Measurements from ENCODE around the gene RFXANK. TPM values are rescaled to one million over a fixed set of nuclear protein-coding genes. Genes with fewer than 3 reads are reported as not detected.
A peak's percentile ranks its signal among the peaks of the same experiment; 100 is the strongest.
"Not testable (repeated sequence)": the region's sequence is repeated elsewhere in the genome, so short reads cannot be mapped to it uniquely, and the experiment has no call there.

RFXANK gene
- polyA plus RNA-seq, 6 donors from 2014 or later = 74.7 to 141 (median 85.8) TPM

DNA sequence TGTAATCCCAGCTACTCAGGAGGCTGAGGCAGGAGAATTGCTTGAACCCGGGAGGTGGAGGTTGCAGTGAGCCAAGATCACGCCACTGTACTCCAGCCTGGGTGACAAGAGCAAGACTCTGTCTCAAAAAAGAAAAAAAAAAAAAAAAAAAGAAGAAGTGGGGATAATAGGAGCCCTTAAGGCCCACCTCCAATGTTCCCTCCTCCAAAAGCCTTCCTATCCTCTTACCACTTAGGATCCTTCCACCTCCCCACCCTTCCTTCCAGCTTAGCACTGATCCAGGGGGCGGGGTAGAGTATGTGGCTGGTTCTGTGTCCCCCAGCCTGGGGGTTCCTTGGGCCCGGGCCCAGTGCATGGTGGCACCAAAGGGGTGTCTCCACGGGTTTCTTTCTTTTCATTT lies 18.8 kb upstream of the RFXANK start:
- not testable (repeated sequence) for DNase-seq

DNA sequence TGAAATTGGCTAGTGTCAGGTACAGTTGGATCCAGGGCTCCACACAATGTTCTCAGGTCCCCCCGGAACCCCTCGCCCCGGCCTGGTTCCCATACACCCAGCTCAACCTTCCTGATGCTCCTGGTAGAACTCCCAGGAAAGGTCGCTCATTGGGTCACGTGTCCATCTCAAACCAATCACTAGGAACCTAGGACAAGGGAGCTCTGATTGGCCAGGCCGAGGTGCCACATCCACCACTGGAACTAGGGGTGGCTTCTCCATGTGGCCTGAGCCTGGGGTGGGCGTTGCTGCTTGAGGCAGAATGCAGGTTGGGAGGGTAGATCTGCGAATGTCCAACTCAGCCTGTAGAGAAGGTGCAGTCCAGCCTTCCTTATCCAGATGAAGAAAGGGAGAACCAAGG lies 15.1 kb upstream of the RFXANK start:
- peak overlapping the region in 1 of 8 donors; percentile 72 for H3K4me3 Mint-ChIP-seq
- H3K9me3 Mint-ChIP-seq = no peaks in the 10 kb centered on the region
- peaks cover under 1 to 9% of the 10 kb centered on the region in 2 donors for H3K36me3 Mint-ChIP-seq
- peak overlapping the region in 2 of 6 donors; percentile 52 to 66 for H3K27ac Mint-ChIP-seq
- no peak for ATAC-seq (ENCODE audit: low read depth in 2 of 2)
- DNase-seq = no peak
- H3K4me1 Mint-ChIP-seq = peaks cover 4 to 8% (median 4%) of the 10 kb centered on the region in 3 donors
- H3K27me3 Mint-ChIP-seq = no peaks in the 10 kb centered on the region

More for the DNA sequence above, 18.8 kb upstream of the RFXANK start:
- peaks cover 21 to 27% (median 22%) of the 10 kb centered on the region in 3 donors for H3K4me1 Mint-ChIP-seq
- H3K36me3 Mint-ChIP-seq; H3K4me3 Mint-ChIP-seq; ATAC-seq (ENCODE audit: low read depth in 2 of 2); H3K9me3 Mint-ChIP-seq: not testable (repeated sequence)
- H3K27ac Mint-ChIP-seq = peak overlapping the region in 1 of 6 donors; percentile 49
- peaks cover 0 to 12% (median 0%) of the 10 kb centered on the region in 3 donors for H3K27me3 Mint-ChIP-seq

DNA sequence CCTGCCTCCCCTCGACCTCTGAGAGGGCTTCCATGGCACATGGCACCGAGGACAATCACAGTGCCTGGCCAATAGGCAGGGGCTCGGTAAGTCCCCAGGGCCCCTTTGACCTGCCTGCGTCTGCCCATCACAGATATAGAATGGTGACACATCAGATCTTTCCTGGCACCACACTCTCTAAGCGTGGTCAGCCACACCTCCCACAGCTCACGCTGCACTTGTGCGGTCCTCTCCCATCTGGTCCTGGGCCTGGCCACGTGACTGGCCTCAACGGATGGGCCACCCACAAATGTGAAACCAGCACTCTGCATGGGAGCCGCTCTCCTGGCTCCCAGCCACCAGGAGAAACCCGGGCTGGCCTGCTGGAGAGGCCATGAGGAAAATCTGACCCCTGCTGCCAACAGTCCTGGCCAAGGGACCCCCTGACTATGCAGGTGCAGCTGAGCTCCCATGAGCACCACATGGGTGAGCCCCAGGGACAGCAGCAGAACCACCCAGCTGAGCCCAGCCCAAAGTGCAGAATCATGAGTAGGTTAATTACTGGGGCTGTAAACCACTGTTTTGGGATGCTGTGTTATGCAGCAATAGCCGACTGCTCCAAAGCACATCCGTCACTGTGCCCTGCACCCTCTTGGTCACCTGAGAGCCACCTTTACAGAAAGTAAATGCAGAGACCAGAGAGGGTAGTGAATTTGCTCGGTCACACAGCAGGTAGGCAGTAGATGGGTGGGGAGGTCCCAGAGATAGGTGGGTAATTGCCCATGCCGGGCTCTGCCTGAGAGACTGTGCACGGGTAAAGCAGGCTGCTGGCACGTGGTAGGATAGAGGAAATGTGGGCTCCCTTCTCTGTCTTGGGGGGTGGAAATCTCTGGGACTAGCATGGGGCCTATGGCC lies 12.3 kb upstream of the RFXANK start:
- H3K4me1 Mint-ChIP-seq = peaks cover 4 to 5% (median 4%) of the 10 kb centered on the region in 3 donors
- no peak overlapping the region for H3K4me3 Mint-ChIP-seq
- H3K36me3 Mint-ChIP-seq = peaks cover 4 to 15% of the 10 kb centered on the region in 2 donors
- DNase-seq = no peak
- H3K27ac Mint-ChIP-seq = peak overlapping the region in 1 of 6 donors; percentile 62
- ATAC-seq (ENCODE audit: low read depth in 2 of 2) = no peak
- no peaks in the 10 kb centered on the region for H3K9me3 Mint-ChIP-seq
- no peaks in the 10 kb centered on the region for H3K27me3 Mint-ChIP-seq

DNA sequence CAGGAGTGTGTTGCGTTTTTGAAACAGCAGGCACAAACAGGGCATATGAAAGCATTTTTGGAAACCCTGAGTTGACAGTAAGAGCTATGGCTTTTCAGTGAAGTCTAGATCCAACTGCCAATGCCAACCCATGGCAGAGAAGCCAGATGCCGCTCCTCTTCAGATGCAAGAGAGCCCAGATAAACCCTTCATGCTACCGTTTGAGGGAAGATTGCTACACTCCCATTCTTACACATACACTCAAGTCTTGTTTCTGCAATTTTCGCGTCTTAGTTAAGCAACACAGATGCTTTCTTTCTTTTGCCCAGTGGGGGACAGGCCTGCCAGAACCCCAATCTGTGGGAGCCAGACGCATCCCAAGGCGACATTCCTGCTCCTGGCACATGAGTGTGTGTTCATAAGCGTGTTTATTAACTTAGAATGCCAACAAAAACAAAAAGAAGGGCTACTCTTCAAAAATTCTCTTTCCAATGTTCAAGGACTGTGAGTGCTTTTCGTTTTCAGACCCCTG lies 10.5 kb upstream of the RFXANK start:
- Mint-ChIP-seq H3K4me3 (peak overlapping the region in 1 of 8 donors; percentile 6), H3K4me1 (peaks cover 5 to 10% (median 9%) of the 10 kb centered on the region in 3 donors), H3K9me3 (peaks cover 0 to 6% (median 0%) of the 10 kb centered on the region in 7 donors), H3K27ac (no peak overlapping the region), H3K27me3 (no peaks in the 10 kb centered on the region), H3K36me3 (peaks cover 10 to 22% of the 10 kb centered on the region in 2 donors)
- no peak for ATAC-seq (ENCODE audit: low read depth in 2 of 2)
- DNase-seq = no peak

DNA sequence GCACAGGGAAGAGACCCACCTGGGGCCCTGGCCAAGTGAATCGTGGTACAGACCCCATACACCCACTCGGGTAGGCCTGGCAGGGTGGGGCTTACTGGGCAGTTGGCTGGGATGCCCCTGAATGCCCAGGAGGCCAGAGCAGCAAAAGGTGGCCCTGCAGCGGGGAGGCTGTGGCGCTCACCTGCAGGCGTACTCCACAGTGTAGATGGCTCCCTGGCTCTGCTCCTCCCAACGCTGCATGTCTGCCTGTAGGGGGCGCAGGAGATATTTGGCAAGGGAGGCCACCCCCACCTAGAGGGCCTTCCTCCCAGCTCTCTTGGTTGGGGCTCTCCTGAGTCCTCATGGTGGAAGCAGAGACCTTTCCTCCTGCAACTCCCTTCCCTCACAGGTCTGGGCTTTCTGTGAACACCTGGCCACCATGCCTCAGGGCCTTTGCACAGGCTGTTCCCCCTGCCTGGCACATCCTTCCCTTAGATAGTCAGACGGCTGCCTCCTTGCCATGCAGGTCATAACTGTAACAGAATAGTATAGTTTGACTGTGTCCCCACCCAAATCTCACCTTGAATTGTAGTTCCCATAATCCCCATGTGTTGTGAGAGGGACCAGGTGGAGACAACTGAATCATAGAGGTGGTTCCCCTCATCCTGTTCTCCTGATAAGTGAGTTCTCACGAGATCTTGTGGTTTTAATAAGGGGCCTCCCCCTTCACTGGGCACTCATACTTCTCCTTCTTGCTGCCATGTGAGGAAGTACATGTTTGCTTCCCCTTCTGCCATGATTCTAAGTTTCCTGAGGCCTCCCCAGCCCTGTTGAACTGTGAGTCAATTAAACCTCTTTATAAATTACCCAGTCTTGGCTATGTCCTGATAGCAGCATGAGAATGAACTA lies 6.0 kb upstream of the RFXANK start:
- ATAC-seq (ENCODE audit: low read depth in 2 of 2) = peak; percentile 52 to 71
- Mint-ChIP-seq H3K4me3 (peak overlapping the region in 3 of 8 donors; percentile 41 to 80 (median 54)), H3K27ac (peak overlapping the region in 2 of 6 donors; percentile 36 to 80), H3K36me3 (peaks cover 14 to 19% of the 10 kb centered on the region in 2 donors), H3K27me3 (no peaks in the 10 kb centered on the region), H3K9me3 (peaks cover 0 to 6% (median 3%) of the 10 kb centered on the region in 7 donors), H3K4me1 (peaks cover 24 to 44% (median 34%) of the 10 kb centered on the region in 3 donors)
- DNase-seq = no peak

DNA sequence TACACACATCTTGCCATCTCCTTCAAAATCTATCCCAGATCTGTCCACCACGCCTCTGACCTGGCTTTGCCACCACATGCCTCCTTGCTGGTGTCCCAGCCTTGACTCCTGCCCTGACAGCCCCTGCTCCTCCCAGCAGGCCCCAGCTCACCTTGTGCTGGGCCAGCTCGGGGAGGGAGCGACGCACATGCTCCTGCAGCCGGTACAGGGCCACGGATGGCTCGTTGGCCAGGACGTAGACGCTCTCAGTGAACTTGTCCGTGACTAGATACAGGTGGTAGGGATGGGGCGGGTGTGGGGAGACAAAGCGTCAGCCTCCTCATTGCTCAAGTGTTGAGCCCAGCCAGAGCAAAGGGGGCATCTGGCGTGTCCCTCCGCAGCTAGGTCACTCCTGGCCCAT lies 5.3 kb upstream of the RFXANK start:
- Mint-ChIP-seq H3K9me3 (peaks cover 0 to 6% (median 3%) of the 10 kb centered on the region in 7 donors), H3K4me1 (peaks cover 25 to 50% (median 40%) of the 10 kb centered on the region in 3 donors), H3K27me3 (no peaks in the 10 kb centered on the region), H3K27ac (peak overlapping the region in 1 of 6 donors; percentile 36), H3K36me3 (peaks cover 14 to 19% of the 10 kb centered on the region in 2 donors), H3K4me3 (peak overlapping the region in 4 of 8 donors; percentile 41 to 80 (median 48))
- DNase-seq (no peak), ATAC-seq (ENCODE audit: low read depth in 2 of 2) (no peak)

DNA sequence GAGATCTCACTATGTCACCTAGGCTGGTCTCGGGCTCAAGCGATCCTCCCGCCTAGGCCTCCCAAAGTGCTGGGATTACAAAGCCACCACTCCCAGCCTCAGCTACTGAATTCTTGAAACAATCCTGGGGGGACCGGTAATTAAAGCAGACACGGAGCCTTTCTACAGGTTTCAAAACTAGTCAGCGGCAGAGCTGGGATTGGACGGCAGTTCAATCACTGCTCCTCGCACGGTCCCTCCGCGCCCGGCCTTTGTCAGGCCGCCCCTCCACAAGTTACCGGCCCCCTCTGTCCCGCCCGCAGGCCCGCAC lies 335 bp upstream of the RFXANK start:
- peaks cover 42 to 70% (median 50%) of the 10 kb centered on the region in 3 donors for H3K4me1 Mint-ChIP-seq

DNA sequence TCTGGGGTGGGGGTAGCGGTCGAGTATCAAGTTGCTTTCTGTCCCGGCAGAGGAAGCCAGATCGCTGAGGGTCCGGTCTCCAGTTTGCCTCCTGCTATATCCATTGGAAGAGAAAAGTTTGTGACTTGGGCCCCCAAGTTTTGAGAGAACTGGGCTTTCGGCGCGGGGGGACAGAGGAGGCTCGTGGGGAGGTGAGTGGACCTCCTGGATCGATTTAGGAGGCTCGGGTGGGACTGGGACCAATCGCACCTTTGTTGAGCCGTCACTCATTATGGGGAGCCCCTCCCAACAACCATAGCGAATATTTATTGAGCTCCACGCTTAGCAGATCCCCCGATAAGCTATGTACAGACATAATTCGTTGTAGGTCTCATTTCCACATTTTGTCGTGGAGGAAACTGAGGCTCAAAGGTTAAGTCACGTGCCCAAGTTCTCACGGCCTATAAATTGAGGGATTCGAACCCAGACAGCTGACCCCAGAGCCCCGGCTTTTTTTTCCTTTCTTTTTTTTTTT lies 909 bp downstream of the RFXANK start:
- DNase-seq (no peak), ATAC-seq (ENCODE audit: low read depth in 2 of 2) (peak in 1 of 2 donors; percentile 8)
- no peaks in the 10 kb centered on the region for H3K27me3 Mint-ChIP-seq
- H3K27ac Mint-ChIP-seq = peak overlapping the region; percentile 88 to 100 (median 99)
- H3K36me3 Mint-ChIP-seq = no peaks in the 10 kb centered on the region
- peak overlapping the region; percentile 91 to 99 (median 97) for H3K4me3 Mint-ChIP-seq
- no peaks in the 10 kb centered on the region for H3K9me3 Mint-ChIP-seq
- H3K4me1 Mint-ChIP-seq = peaks cover 39 to 69% (median 46%) of the 10 kb centered on the region in 3 donors

More for the DNA sequence above, 335 bp upstream of the RFXANK start:
- DNase-seq = no peak
- H3K4me3 Mint-ChIP-seq = peak overlapping the region; percentile 91 to 99 (median 97)
- H3K27ac Mint-ChIP-seq = peak overlapping the region; percentile 99 to 100 (median 99)
- peaks cover 0 to 3% (median 0%) of the 10 kb centered on the region in 7 donors for H3K9me3 Mint-ChIP-seq
- ATAC-seq (ENCODE audit: low read depth in 2 of 2) = no peak
- no peaks in the 10 kb centered on the region for H3K27me3 Mint-ChIP-seq
- peaks cover 1 to 3% of the 10 kb centered on the region in 2 donors for H3K36me3 Mint-ChIP-seq

DNA sequence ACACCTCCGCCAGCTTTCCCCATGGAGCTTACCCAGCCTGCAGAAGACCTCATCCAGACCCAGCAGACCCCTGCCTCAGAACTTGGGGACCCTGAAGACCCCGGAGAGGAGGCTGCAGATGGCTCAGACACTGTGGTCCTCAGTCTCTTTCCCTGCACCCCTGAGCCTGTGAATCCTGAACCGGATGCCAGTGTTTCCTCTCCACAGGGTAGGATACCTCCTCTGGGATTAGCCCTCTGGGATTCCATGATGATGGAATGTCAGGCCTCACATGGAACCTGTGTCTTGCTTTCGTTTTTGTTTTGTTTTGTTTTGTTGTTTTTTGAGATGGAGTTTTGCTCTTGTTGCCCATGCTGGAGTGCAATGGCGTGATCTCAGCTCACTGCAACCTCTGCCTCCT lies 1.9 kb downstream of the RFXANK start:
- ATAC-seq (ENCODE audit: low read depth in 2 of 2) (no peak), DNase-seq (no peak)
- peaks cover 39 to 63% (median 40%) of the 10 kb centered on the region in 3 donors for H3K4me1 Mint-ChIP-seq
- H3K4me3 Mint-ChIP-seq = peak overlapping the region; percentile 91 to 99 (median 97)
- H3K27me3 Mint-ChIP-seq = no peaks in the 10 kb centered on the region
- no peaks in the 10 kb centered on the region for H3K9me3 Mint-ChIP-seq
- H3K27ac Mint-ChIP-seq = peak overlapping the region in 4 of 6 donors; percentile 36 to 89 (median 66)
- H3K36me3 Mint-ChIP-seq = peaks cover 0 to 8% of the 10 kb centered on the region in 2 donors

DNA sequence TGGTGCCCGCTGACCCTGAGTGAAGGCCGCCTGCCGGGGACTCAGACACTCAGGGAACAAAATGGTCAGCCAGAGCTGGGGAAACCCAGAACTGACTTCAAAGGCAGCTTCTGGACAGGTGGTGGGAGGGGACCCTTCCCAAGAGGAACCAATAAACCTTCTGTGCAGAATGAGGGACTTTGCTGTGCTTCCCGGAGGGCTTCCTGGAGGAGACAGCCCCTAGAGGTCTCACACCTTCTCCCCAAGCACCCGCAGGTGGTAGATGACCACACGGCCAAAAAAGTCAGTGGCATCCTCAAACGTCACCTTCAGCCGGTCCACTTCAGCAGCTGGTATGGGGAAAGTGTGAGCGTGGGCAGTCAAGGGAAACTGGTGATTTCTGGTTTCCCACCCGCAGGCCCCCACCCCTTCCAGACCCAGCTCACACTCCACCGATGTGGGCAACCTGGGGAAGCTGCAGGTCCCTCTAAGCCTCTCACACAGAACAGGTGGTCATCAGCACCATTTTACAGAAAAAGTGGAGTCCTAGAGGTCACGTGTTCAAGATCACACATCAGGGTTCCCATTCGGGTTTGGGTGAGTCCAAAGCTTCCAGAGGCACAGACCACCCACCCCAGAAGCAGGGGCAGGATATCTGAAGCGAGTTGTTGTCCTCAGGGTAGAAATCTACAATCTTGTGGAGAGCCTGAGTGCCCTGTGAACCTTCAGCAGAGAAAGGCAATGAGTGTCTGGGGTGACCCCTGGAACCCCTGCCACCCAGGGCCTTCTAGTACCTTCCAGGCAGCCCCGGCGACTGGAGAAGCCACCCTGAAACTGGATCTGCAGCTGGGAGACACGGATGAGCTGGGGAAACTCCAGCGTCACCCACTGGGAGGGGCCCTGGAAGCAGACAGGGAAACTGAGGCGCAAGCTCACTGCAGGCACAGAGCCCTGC lies 9.9 kb downstream of the RFXANK start:
- H3K27ac Mint-ChIP-seq = peak overlapping the region in 5 of 6 donors; percentile 68 to 94 (median 85)
- peaks cover 0 to 14% (median 0%) of the 10 kb centered on the region in 3 donors for H3K27me3 Mint-ChIP-seq
- peaks cover 0 to 3% (median 0%) of the 10 kb centered on the region in 7 donors for H3K9me3 Mint-ChIP-seq
- H3K4me3 Mint-ChIP-seq = peak overlapping the region; percentile 92 to 98 (median 96)
- DNase-seq (no peak), ATAC-seq (ENCODE audit: low read depth in 2 of 2) (no peak)
- peaks cover 0 to 8% of the 10 kb centered on the region in 2 donors for H3K36me3 Mint-ChIP-seq
- peaks cover 12 to 37% (median 22%) of the 10 kb centered on the region in 3 donors for H3K4me1 Mint-ChIP-seq

DNA sequence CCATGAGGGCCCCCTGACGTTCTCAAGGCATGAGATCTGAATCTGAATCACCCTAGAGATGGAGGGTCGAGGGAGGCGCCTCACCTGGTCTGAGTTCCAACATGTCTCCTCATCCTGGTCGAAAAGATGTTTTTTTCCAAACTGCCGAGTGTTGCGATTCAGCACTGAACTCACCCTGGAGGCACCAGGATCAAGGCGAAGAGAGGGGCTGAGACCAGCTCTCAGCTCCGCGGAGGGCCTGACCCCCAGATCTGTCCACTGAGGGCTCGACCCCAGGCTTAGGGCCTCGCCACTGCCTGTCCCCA lies 10.6 kb downstream of the RFXANK start:
- Mint-ChIP-seq H3K36me3 (peaks cover 0 to 8% of the 10 kb centered on the region in 2 donors), H3K4me1 (peaks cover 18 to 43% (median 29%) of the 10 kb centered on the region in 3 donors), H3K9me3 (peaks cover 0 to 9% (median 1%) of the 10 kb centered on the region in 7 donors), H3K4me3 (peak overlapping the region; percentile 92 to 98 (median 96)), H3K27me3 (peaks cover 0 to 21% (median 0%) of the 10 kb centered on the region in 3 donors), H3K27ac (peak overlapping the region in 5 of 6 donors; percentile 39 to 94 (median 84))
- ATAC-seq (ENCODE audit: low read depth in 2 of 2) = no peak
- no peak for DNase-seq
